ENCODE results near the gene PPM1A.

DNA sequence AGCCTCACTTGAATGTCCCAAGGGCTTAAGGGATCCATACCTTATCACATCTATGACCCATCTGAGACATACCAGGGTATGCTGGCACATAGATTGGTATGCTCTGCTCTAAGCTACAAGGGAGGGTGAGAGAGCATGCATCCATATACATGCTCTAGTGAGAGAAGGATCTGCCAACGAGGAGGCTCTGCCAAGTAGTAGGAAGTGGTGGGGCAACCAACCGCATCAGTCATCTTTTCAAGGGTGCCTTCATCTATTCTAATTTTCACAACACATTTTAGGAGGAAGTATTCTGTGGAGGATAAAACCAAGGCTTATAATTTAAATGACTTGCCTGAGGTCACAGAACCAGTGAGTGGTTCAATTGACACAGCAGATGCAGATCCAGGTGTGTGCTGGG is 6.6 kb upstream of the PPM1A start:
- TF ChIP-seq CTCF (IDR thresholded peaks at IDR 0.05) = no peak
- no peak for TF ChIP-seq POLR2A (IDR thresholded peaks at IDR 0.05; ENCODE audit: low read depth)
- no peak for TF ChIP-seq EP300 (IDR thresholded peaks at IDR 0.05)
